Lower leg skin (tissue), 4 donors: ENCODE data around the gene IPCEF1. TPM values are rescaled to one million over a fixed set of nuclear protein-coding genes. Genes with fewer than 3 reads are reported as not detected.
"Not testable (repeated sequence)": the region's sequence is repeated elsewhere in the genome, so short reads cannot be mapped to it uniquely, and the experiment has no call there.

Source experiments
- DNase-seq, 2 donors: peaks; one replicate each; pipeline ENCODE4 v3.0.0-alpha.2; 2019; ENCODE audit warnings: low spot score in 2 of 2
- H3K4me3 ChIP-seq: fragments of 200-600 bp; sonication (generic); 2 replicates; pipeline ENCODE4 v1.5.1; 2017; ENCODE audit warnings: mild to moderate bottlenecking, low read depth; ENCODE audit not compliant: poor library complexity, severe bottlenecking
- CTCF ChIP-seq, 3 donors: fragments of 450-650 bp; IDR thresholded peaks; one replicate each; pipeline ENCODE4 v1.5.1; 2016; ENCODE audit warnings: antibody characterized with exemption in 3 of 3, mild to moderate bottlenecking in 3 of 3, moderate library complexity in 2 of 3
- POLR2A ChIP-seq, 2 donors: fragments of 450-650 bp; IDR thresholded peaks; one replicate each; pipeline ENCODE4 v1.6.1; 2016 to 2017; ENCODE audit warnings: antibody characterized with exemption in 2 of 2, mild to moderate bottlenecking in 1 of 2, moderate library complexity in 1 of 2
- WGBS, 2 donors: methylation state at CpG; one replicate each; pipeline ENCODE4 v1.1.5; 2018; 5-methylcytosine and 5-hydroxymethylcytosine counted together
- intact Hi-C: fragments of 100-400 bp; cut with DNase I; formaldehyde crosslinking; loops from one replicate; pipeline ENCODE4 v1.15.0; 2023; ENCODE audit warnings: low total_unique reads
- total RNA-seq, 4 donors: library from RNA; depleted of rRNA; stranded (reverse); fragments of >200 nt; gene quantifications; one replicate each; pipeline ENCODE4 v1.1.0, GENCODE V29; 2016

Gene IPCEF1
- total RNA-seq, 4 donors from 2014 or later, result 0.67 to 1.7 (median 0.97) TPM

- intact Hi-C loops, result no loop called here
- no peak overlapping the region for H3K4me3 ChIP-seq
- no peak for TF ChIP-seq POLR2A (IDR thresholded peaks at IDR 0.05)
- TF ChIP-seq CTCF (IDR thresholded peaks at IDR 0.05), result no peak
- DNase-seq, result no peak
Measured at GRCh38 chr6:154197196-154197860, 159.3 kb downstream of the IPCEF1 start.

GRCh38 chr6:154196333-154196885 lies 160.2 kb downstream of the IPCEF1 start:
- no peak for TF ChIP-seq CTCF (IDR thresholded peaks at IDR 0.05)
- no peak for TF ChIP-seq POLR2A (IDR thresholded peaks at IDR 0.05)
- no peak overlapping the region for H3K4me3 ChIP-seq
- 76 to 86% methylated on average over 1 of the region's 1 CpG for WGBS, 2 donors
- intact Hi-C loops, result no loop called here
- DNase-seq, result no peak

- intact Hi-C loops, result no loop called here
- no peak for DNase-seq
- TF ChIP-seq POLR2A (IDR thresholded peaks at IDR 0.05), result no peak
- no peak for TF ChIP-seq CTCF (IDR thresholded peaks at IDR 0.05)
- H3K4me3 ChIP-seq, result no peak overlapping the region
Measured at GRCh38 chr6:154187714-154188113, 168.9 kb downstream of the IPCEF1 start.

- intact Hi-C loops, result no loop called here
- DNase-seq, result no peak
- TF ChIP-seq CTCF (IDR thresholded peaks at IDR 0.05) (no peak), POLR2A (IDR thresholded peaks at IDR 0.05) (no peak)
- 87 to 88% methylated on average over 3 of the region's 3 CpGs for WGBS, 2 donors
- H3K4me3 ChIP-seq, result no peak overlapping the region
Measured at GRCh38 chr6:154187203-154187602, 169.4 kb downstream of the IPCEF1 start.

GRCh38 chr6:154179434-154179833 lies 177.2 kb downstream of the IPCEF1 start:
- DNase-seq, result no peak
- intact Hi-C loops, result no loop called here
- H3K4me3 ChIP-seq, result no peak overlapping the region
- no peak for TF ChIP-seq CTCF (IDR thresholded peaks at IDR 0.05)
- WGBS, 2 donors, result 72 to 87% methylated on average over 5 of the region's 5 CpGs

GRCh38 chr6:154172393-154172792 lies 184.2 kb downstream of the IPCEF1 start:
- 82 to 90% methylated on average over 5 of the region's 5 CpGs for WGBS, 2 donors
- H3K4me3 ChIP-seq, DNase-seq, intact Hi-C loops: not testable (repeated sequence)
